Natural killer cell (primary cell): ENCODE data around the gene PI3. TPM values are rescaled to one million over a fixed set of nuclear protein-coding genes. Genes with fewer than 3 reads are reported as not detected.

Experiments used
- ATAC-seq, 3 donors: fragments of 150-1000 bp in 2 of 3; fragments of 200-7000 bp in 1 of 3; cut with Tn5 transposase; 1 replicate in 1 of 3; 2 replicates in 2 of 3; pipeline ENCODE4 v1.10.0; 2021; ENCODE audit warnings: mild to moderate bottlenecking in 2 of 3, moderate library complexity in 2 of 3
- DNase-seq, 2 donors: peaks; one replicate each; pipeline versions ENCODE4 v3.0.0 to v3.0.0-alpha.2; 2013 to 2021; ENCODE audit warnings: mixed read lengths in 1 of 2
- H3K27ac ChIP-seq: one replicate; pipeline ENCODE4 v1.5.1; 2013; ENCODE audit warnings: mild to moderate bottlenecking, low read length
- H3K27me3 ChIP-seq: one replicate; pipeline ENCODE4 v1.6.1; 2013; ENCODE audit warnings: low read length; ENCODE audit not compliant: control insufficient read depth, insufficient read depth
- H3K36me3 ChIP-seq: one replicate; pipeline ENCODE4 v1.6.1; 2013; ENCODE audit warnings: low read length; ENCODE audit not compliant: control insufficient read depth, insufficient read depth
- H3K4me1 ChIP-seq: one replicate; pipeline ENCODE4 v1.6.1; 2013; ENCODE audit warnings: low read length; ENCODE audit not compliant: control insufficient read depth, insufficient read depth
- H3K4me3 ChIP-seq: one replicate; pipeline ENCODE4 v1.5.1; 2013; ENCODE audit warnings: low read length
- H3K9me3 ChIP-seq: one replicate; pipeline ENCODE4 v1.6.1; 2013; ENCODE audit warnings: low read length; ENCODE audit not compliant: control insufficient read depth, insufficient read depth
- H3K27ac Mint-ChIP-seq, 2 donors: one replicate each; pipeline ENCODE4 v1.8.0; 2022; ENCODE audit warnings: mild to moderate bottlenecking in 2 of 2, mixed read lengths in 2 of 2, moderate library complexity in 1 of 2
- H3K27me3 Mint-ChIP-seq, 2 donors: one replicate each; pipeline ENCODE4 v1.8.0; 2022; ENCODE audit warnings: low read depth in 2 of 2, mixed read lengths in 2 of 2
- H3K36me3 Mint-ChIP-seq: one replicate; pipeline ENCODE4 v1.8.0; 2022; ENCODE audit warnings: mixed read lengths
- H3K4me1 Mint-ChIP-seq, 2 donors: one replicate each; pipeline ENCODE4 v1.8.0; 2022; ENCODE audit warnings: mixed read lengths in 2 of 2
- H3K4me3 Mint-ChIP-seq: one replicate; pipeline ENCODE4 v1.8.0; 2022; ENCODE audit warnings: mild to moderate bottlenecking, moderate library complexity, mixed read lengths
- H3K9me3 Mint-ChIP-seq, 2 donors: one replicate each; pipeline ENCODE4 v1.8.0; 2022; ENCODE audit warnings: mixed read lengths in 2 of 2
- CTCF ChIP-seq: fragments of 200-600 bp; IDR thresholded peaks from one replicate; pipeline ENCODE4 v1.8.0; 2022; ENCODE audit warnings: antibody characterized with exemption
- WGBS: methylation state at CpG from one replicate; pipeline ENCODE4 v1.1.7; 2013; ENCODE audit warnings: missing lambda C conversion rate; ENCODE audit not compliant: insufficient coverage; 5-methylcytosine and 5-hydroxymethylcytosine counted together
- intact Hi-C: fragments of 100-400 bp; cut with micrococcal nuclease; formaldehyde crosslinking; loops from one replicate; pipeline ENCODE4 v1.14.2; 2022
- total RNA-seq, 4 donors: library from RNA; stranded (reverse); fragments of 120-200 nt in 1 of 4; gene quantifications; one replicate each; pipeline versions ENCODE4 v1.2.3 to v1.2.4, GENCODE V29; 2013 to 2022

Gene PI3
- total RNA-seq, 3 donors from 2014 or later (not counting 1 experiment from before 2014, with no cell fraction given) = 2.4 TPM; not detected in 2

GRCh38 chr20:45218636-45219035 is 43.9 kb downstream of the PI3 start:
- H3K4me3 Mint-ChIP-seq = no peak overlapping the region

GRCh38 chr20:45221076-45221475 is 46.4 kb downstream of the PI3 start, which contains the start of gene SEMG2:
Gene SEMG2 (plus strand): TSS chr20:45221373. CDS start chr20:45221390, 17 bp downstream.
- Histone ChIP-seq H3K36me3 (no peaks in the 10 kb centered on the region), H3K27ac (no peak within 1 kb of the TSS), H3K27me3 (no peaks in the 10 kb centered on the region), H3K9me3 (no peaks in the 10 kb centered on the region), H3K4me3 (no peak within 1 kb of the TSS), H3K4me1 (no peaks in the 10 kb centered on the region)
- no peaks in the 10 kb centered on the region for H3K4me1 Mint-ChIP-seq
- H3K36me3 Mint-ChIP-seq = no peaks in the 10 kb centered on the region
- 96% methylated on average over 4 of the region's 4 CpGs for WGBS
- H3K4me3 Mint-ChIP-seq = no peak within 1 kb of the TSS
- no peaks in the 10 kb centered on the region for H3K9me3 Mint-ChIP-seq
- H3K27me3 Mint-ChIP-seq = peaks cover 30 to 60% of the 10 kb centered on the region in 2 donors
- H3K27ac Mint-ChIP-seq = no peak within 1 kb of the TSS
- ATAC-seq (no peak), DNase-seq (no peak)
- intact Hi-C loops = no loop called here
- no peak for TF ChIP-seq CTCF

More at GRCh38 chr20:45218636-45219035, 43.9 kb downstream of the PI3 start:
- H3K27ac ChIP-seq = no peak overlapping the region
- WGBS = 91% methylated on average over 2 of the region's 2 CpGs
- Mint-ChIP-seq H3K36me3 (no peaks in the 10 kb centered on the region), H3K4me1 (no peaks in the 10 kb centered on the region), H3K27me3 (peaks cover 31 to 58% of the 10 kb centered on the region in 2 donors), H3K9me3 (no peaks in the 10 kb centered on the region), H3K27ac (no peak overlapping the region)
- no peaks in the 10 kb centered on the region for H3K9me3 ChIP-seq
- H3K4me1 ChIP-seq = no peaks in the 10 kb centered on the region
- no peak overlapping the region for H3K4me3 ChIP-seq
- intact Hi-C loops = no loop called here
- no peaks in the 10 kb centered on the region for H3K36me3 ChIP-seq
- H3K27me3 ChIP-seq = no peaks in the 10 kb centered on the region
- ATAC-seq (no peak), DNase-seq (no peak)
- TF ChIP-seq CTCF = no peak

GRCh38 chr20:45223136-45223535 is 48.4 kb downstream of the PI3 start:
- ATAC-seq (no peak), DNase-seq (no peak)
- no peak overlapping the region for H3K4me3 ChIP-seq
- no peaks in the 10 kb centered on the region for H3K4me1 ChIP-seq
- Mint-ChIP-seq H3K4me3 (no peak overlapping the region), H3K9me3 (no peaks in the 10 kb centered on the region), H3K36me3 (no peaks in the 10 kb centered on the region), H3K4me1 (no peaks in the 10 kb centered on the region), H3K27ac (no peak overlapping the region), H3K27me3 (peaks cover 33 to 57% of the 10 kb centered on the region in 2 donors)
- no peak overlapping the region for H3K27ac ChIP-seq
- no peak for TF ChIP-seq CTCF
- intact Hi-C loops = no loop called here
- no peaks in the 10 kb centered on the region for H3K27me3 ChIP-seq
- H3K36me3 ChIP-seq = no peaks in the 10 kb centered on the region
- no peaks in the 10 kb centered on the region for H3K9me3 ChIP-seq

Other genes starting within 250 kb of the PI3 start
- gene TOMM34, start 214.5 kb upstream of the PI3 start, total RNA-seq = 1 to 10 TPM; 8.5 to 9.2 (median 8.8) TPM
- 100 to 1,000 TPM; 351 to 394 (median 366) TPM for gene STK4, start 208.4 kb upstream of the PI3 start, total RNA-seq
- gene KCNS1, start 73.8 kb upstream of the PI3 start, total RNA-seq = not detected
- not detected for gene WFDC5, start 59.7 kb upstream of the PI3 start, total RNA-seq
- gene WFDC12, start 50.4 kb upstream of the PI3 start, total RNA-seq = not detected
- gene SEMG1, start 32.1 kb downstream of the PI3 start, total RNA-seq = not detected
- not detected for gene SEMG2, start 46.5 kb downstream of the PI3 start, total RNA-seq
- gene SLPI, start 79.7 kb downstream of the PI3 start, total RNA-seq = under 1 TPM in 1 of 3 donors, not detected in 2; 0.90 TPM
- gene RBPJL, start 131.9 kb downstream of the PI3 start, total RNA-seq = not detected
- gene MATN4, start 133.4 kb downstream of the PI3 start, total RNA-seq = not detected
- 1 to 10 TPM in 2 of 3 donors, under 1 TPM in 1; 0.45 to 1.8 (median 1.5) TPM for gene SDC4, start 173.5 kb downstream of the PI3 start, total RNA-seq
- 10 to 100 TPM; 73.8 to 77.4 (median 74.0) TPM for gene SYS1, start 188.3 kb downstream of the PI3 start, total RNA-seq
- under 1 TPM in 1 of 3 donors, not detected in 2; 0.14 TPM for gene TP53TG5, start 203.4 kb downstream of the PI3 start, total RNA-seq
- 10 to 100 TPM; 13.0 to 14.7 (median 13.3) TPM for gene DBNDD2, start 233.4 kb downstream of the PI3 start, total RNA-seq
- gene PIGT, start 241.2 kb downstream of the PI3 start, total RNA-seq = 100 to 1,000 TPM; 173 to 190 (median 187) TPM